Gastrocnemius medialis (tissue), 4 donors: ENCODE results near the gene MCOLN1. TPM values are rescaled to one million over a fixed set of nuclear protein-coding genes. Genes with fewer than 3 reads are reported as not detected.

ENCODE experiments used
- ATAC-seq, 2 donors: fragments of 150-250 bp; one replicate each; pipeline ENCODE4 v1.9.1; 2016
- DNase-seq, 2 donors: peaks; one replicate each; pipeline ENCODE4 v3.0.0-alpha.2; 2019
- H3K27ac ChIP-seq, 4 donors: fragments of 200-600 bp; sonication (generic); 1 replicate in 1 of 4; 2 replicates in 3 of 4; pipeline ENCODE4 v1.5.1; 2016 to 2018; ENCODE audit warnings: mild to moderate bottlenecking in 2 of 4, moderate library complexity in 1 of 4
- H3K27me3 ChIP-seq, 3 donors: fragments of 200-600 bp; sonication (generic) in 2 of 3; 1 replicate in 1 of 3; 2 replicates in 2 of 3; pipeline versions ENCODE4 v1.5.1 to v1.6.0; 2016 to 2019; ENCODE audit warnings: mild to moderate bottlenecking in 1 of 3, moderate library complexity in 1 of 3
- H3K36me3 ChIP-seq, 2 donors: fragments of 200-600 bp; sonication (generic) in 1 of 2; one replicate each; pipeline ENCODE4 v1.5.1; 2017 to 2018
- H3K4me1 ChIP-seq, 2 donors: fragments of 200-600 bp; sonication (generic) in 1 of 2; one replicate each; pipeline ENCODE4 v1.5.1; 2016 to 2017; ENCODE audit warnings: mild to moderate bottlenecking in 2 of 2
- H3K4me3 ChIP-seq, 4 donors: fragments of 200-600 bp; sonication (generic) in 3 of 4; 1 replicate in 1 of 4; 2 replicates in 3 of 4; pipeline ENCODE4 v1.5.1; 2016 to 2019; ENCODE audit warnings: mild to moderate bottlenecking in 2 of 4
- H3K9me3 ChIP-seq, 3 donors: fragments of 200-600 bp; sonication (generic) in 2 of 3; 1 replicate in 1 of 3; 2 replicates in 2 of 3; pipeline ENCODE4 v1.5.1; 2016 to 2019
- POLR2A ChIP-seq, 2 donors: fragments of 450-650 bp; IDR thresholded peaks; one replicate each; pipeline ENCODE4 v1.6.1; 2017; ENCODE audit warnings: antibody characterized with exemption in 2 of 2, mild to moderate bottlenecking in 2 of 2, moderate library complexity in 2 of 2
- in situ Hi-C, 4 donors: fragments of 200-750 bp; cut with MboI; loops; one replicate each; pipeline versions ENCODE4 v1.15.0 to v1.8.0; 2017; ENCODE audit warnings: low sequenced_read_pairs in 4 of 4
- intact Hi-C: fragments of 100-400 bp; cut with DNase I; formaldehyde crosslinking; loops from one replicate; pipeline ENCODE4 v1.15.1; 2023; ENCODE audit warnings: low total_unique reads
- total RNA-seq, 4 donors: library from RNA; depleted of rRNA; stranded (reverse); fragments of >200 nt; gene quantifications; one replicate each; pipeline versions ENCODE4 v1.1.0 to v1.2.3, GENCODE V29; 2016
- TF ChIP-seq, protein P1 (sequence below), 5 experiments: fragments of 450-650 bp in 3 of 5; fragments of 200-600 bp in 2 of 5; sonication (generic) in 2 of 5; IDR thresholded peaks in 4 of 5; conservative IDR thresholded peaks in 1 of 5; 1 replicate in 4 of 5; 2 replicates in 1 of 5; pipeline ENCODE4 v1.5.1; 2016 to 2019; ENCODE audit warnings: antibody characterized with exemption in 5 of 5, mild to moderate bottlenecking in 3 of 5, moderate library complexity in 3 of 5

MCOLN1 gene
- total RNA-seq, 4 donors from 2014 or later, result 9.2 to 13.6 (median 11.5) TPM

GRCh38 chr19:7528192-7528519, 5.7 kb downstream of the MCOLN1 start:
- no peak overlapping the region for H3K27ac ChIP-seq
- ATAC-seq (no peak), DNase-seq (no peak)
- no peak for TF ChIP-seq POLR2A (IDR thresholded peaks at IDR 0.05)
- TF ChIP-seq, protein P1, sequence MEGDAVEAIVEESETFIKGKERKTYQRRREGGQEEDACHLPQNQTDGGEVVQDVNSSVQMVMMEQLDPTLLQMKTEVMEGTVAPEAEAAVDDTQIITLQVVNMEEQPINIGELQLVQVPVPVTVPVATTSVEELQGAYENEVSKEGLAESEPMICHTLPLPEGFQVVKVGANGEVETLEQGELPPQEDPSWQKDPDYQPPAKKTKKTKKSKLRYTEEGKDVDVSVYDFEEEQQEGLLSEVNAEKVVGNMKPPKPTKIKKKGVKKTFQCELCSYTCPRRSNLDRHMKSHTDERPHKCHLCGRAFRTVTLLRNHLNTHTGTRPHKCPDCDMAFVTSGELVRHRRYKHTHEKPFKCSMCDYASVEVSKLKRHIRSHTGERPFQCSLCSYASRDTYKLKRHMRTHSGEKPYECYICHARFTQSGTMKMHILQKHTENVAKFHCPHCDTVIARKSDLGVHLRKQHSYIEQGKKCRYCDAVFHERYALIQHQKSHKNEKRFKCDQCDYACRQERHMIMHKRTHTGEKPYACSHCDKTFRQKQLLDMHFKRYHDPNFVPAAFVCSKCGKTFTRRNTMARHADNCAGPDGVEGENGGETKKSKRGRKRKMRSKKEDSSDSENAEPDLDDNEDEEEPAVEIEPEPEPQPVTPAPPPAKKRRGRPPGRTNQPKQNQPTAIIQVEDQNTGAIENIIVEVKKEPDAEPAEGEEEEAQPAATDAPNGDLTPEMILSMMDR (IDR thresholded peaks at IDR 0.05 in 4 of 5, conservative IDR thresholded peaks at IDR 0.05 in 1 of 5), result no peak
- peaks cover 0 to 58% of the 10 kb centered on the region in 2 donors for H3K36me3 ChIP-seq
- no peaks in the 10 kb centered on the region for H3K27me3 ChIP-seq
- H3K9me3 ChIP-seq, result no peaks in the 10 kb centered on the region
- intact Hi-C loops (no loop called here), in situ Hi-C loops (loop anchor here in 1 of 4 donors (25.0 kb wide), 1 partner anchor 141 kb away; no protein-coding TSS in a partner anchor)
- no peak overlapping the region for H3K4me3 ChIP-seq
- peaks cover 6 to 10% of the 10 kb centered on the region in 2 donors for H3K4me1 ChIP-seq

DNA sequence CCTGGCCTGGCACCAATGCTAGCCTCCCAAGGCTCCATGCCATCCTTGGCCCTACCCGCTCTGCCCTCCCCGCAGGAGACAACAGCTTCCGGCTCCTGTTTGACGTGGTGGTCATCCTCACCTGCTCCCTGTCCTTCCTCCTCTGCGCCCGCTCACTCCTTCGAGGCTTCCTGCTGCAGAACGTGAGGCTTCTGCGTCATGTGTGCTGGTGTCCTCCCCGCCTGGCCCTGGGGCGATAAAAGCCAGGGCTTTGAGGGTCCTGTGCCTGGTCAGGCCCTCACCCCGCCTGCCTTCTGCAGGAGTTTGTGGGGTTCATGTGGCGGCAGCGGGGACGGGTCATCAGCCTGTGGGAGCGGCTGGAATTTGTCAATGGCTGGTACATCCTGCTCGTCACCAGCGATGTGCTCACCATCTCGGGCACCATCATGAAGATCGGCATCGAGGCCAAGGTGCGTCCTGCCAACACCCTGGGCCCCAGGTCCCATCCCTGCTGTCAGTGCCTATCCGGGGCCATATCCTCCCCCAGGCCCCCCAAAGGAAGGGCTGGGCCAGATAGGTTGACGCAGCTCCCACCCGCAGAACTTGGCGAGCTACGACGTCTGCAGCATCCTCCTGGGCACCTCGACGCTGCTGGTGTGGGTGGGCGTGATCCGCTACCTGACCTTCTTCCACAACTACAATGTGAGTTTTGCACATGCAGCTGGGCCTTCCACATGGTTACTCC, 6.3 kb downstream of the MCOLN1 start:
- in situ Hi-C loops (loop anchor here in 1 of 4 donors (25.0 kb wide), 1 partner anchor 141 kb away; no protein-coding TSS in a partner anchor), intact Hi-C loops (no loop called here)

DNA sequence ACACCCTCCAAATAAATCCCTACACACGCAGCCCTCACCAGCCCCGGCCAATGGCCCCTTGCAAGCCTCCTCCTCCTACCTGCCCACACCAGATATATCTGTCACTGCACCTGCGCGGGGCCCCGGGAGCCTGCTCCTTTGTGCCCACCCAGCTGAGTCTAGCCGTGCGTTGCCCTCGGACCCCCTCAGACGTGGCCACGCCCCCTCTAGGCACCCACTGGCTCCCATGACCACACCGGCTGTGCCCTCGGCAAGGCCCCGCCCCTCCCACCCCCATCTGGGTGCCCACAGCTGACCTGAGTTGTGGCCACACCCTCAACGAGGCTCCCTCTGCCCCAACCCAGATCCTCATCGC, 6.8 kb downstream of the MCOLN1 start:
- H3K9me3 ChIP-seq, result no peaks in the 10 kb centered on the region
- no peak for ATAC-seq
- H3K27ac ChIP-seq, result no peak overlapping the region
- no peaks in the 10 kb centered on the region for H3K27me3 ChIP-seq
- peaks cover 0 to 58% of the 10 kb centered on the region in 2 donors for H3K36me3 ChIP-seq
- intact Hi-C loops, result no loop called here
- peaks cover 7 to 8% of the 10 kb centered on the region in 2 donors for H3K4me1 ChIP-seq
- DNase-seq, result no peak
- in situ Hi-C loops, result loop anchor here in 1 of 4 donors (25.0 kb wide), 1 partner anchor 142 kb away; no protein-coding TSS in a partner anchor
- H3K4me3 ChIP-seq, result no peak overlapping the region
- TF ChIP-seq, protein P1 (IDR thresholded peaks at IDR 0.05 in 4 of 5, conservative IDR thresholded peaks at IDR 0.05 in 1 of 5), result no peak
- no peak for TF ChIP-seq POLR2A (IDR thresholded peaks at IDR 0.05)

More for the DNA sequence above, 6.3 kb downstream of the MCOLN1 start:
- ATAC-seq (no peak), DNase-seq (no peak)
- no peak for TF ChIP-seq POLR2A (IDR thresholded peaks at IDR 0.05)
- TF ChIP-seq, protein P1 (IDR thresholded peaks at IDR 0.05 in 4 of 5, conservative IDR thresholded peaks at IDR 0.05 in 1 of 5), result no peak
- no peak overlapping the region for H3K27ac ChIP-seq
- no peaks in the 10 kb centered on the region for H3K9me3 ChIP-seq
- peaks cover 7 to 9% of the 10 kb centered on the region in 2 donors for H3K4me1 ChIP-seq
- H3K4me3 ChIP-seq, result no peak overlapping the region
- peaks cover 0 to 58% of the 10 kb centered on the region in 2 donors for H3K36me3 ChIP-seq
- no peaks in the 10 kb centered on the region for H3K27me3 ChIP-seq

GRCh38 chr19:7529610-7530490, 7.4 kb downstream of the MCOLN1 start:
- Histone ChIP-seq H3K36me3 (peaks cover 0 to 55% of the 10 kb centered on the region in 2 donors), H3K9me3 (no peaks in the 10 kb centered on the region), H3K4me3 (no peak overlapping the region), H3K4me1 (peaks cover 7 to 10% of the 10 kb centered on the region in 2 donors), H3K27me3 (no peaks in the 10 kb centered on the region), H3K27ac (no peak overlapping the region)
- no peak for ATAC-seq
- in situ Hi-C loops (loop anchor here in 1 of 4 donors (25.0 kb wide), 1 partner anchor 143 kb away; no protein-coding TSS in a partner anchor), intact Hi-C loops (no loop called here)
- no peak for DNase-seq
- TF ChIP-seq, protein P1 (IDR thresholded peaks at IDR 0.05 in 4 of 5, conservative IDR thresholded peaks at IDR 0.05 in 1 of 5), result no peak
- TF ChIP-seq POLR2A (IDR thresholded peaks at IDR 0.05), result no peak
